ENCODE data around the gene KIF5C. TPM values are rescaled to one million over a fixed set of nuclear protein-coding genes. Genes with fewer than 3 reads are reported as not detected.

Gene KIF5C
- polyA plus RNA-seq, 2 donors, result 0.16 to 0.18 TPM

DNA sequence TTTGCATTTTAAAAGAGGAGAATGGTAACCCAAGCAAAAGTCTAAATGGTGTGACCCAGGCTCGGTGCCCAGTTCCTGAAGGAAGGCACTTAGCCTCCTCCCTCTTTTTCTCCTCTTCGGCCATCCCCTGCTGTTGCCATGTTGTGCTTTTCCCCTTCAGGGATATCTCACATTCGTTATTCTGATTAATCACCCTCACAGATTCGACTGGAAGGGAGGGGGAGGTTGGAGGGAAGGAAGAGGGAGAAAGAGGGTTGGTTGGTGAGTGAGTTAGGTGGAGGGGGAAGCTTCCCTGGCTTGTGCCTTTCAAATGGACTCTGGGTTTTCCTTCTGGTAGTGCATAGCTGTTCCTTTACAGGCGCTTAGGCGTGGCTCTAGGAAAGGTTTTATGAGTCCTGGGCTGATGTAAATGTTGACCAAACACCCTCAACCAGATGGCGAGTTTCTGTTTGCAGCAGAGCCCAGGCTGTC, 124.5 kb downstream of the KIF5C start:
- Histone ChIP-seq H3K4me1 (ENCODE audit: control insufficient read depth in 2 of 2, insufficient read depth in 2 of 2, low read length in 1 of 2) (peaks cover 0 to 2% of the 10 kb centered on the region in 2 donors), H3K4me3 (ENCODE audit: low read depth in 1 of 2, low read length in 2 of 2) (no peak overlapping the region), H3K27me3 (ENCODE audit: control insufficient read depth in 1 of 2, insufficient read depth in 2 of 2, low read length in 2 of 2) (no peaks in the 10 kb centered on the region), H3K9me3 (ENCODE audit: control insufficient read depth in 2 of 2, insufficient read depth in 1 of 2, low read depth in 1 of 2, low read length in 1 of 2) (no peaks in the 10 kb centered on the region), H3K27ac (ENCODE audit: low read depth in 2 of 2, low read length in 1 of 2) (no peak overlapping the region), H3K36me3 (ENCODE audit: control insufficient read depth in 2 of 2, insufficient read depth in 2 of 2, low read length in 1 of 2) (no peaks in the 10 kb centered on the region)
- WGBS, 2 donors, result 39 to 54% methylated on average over 7 of the region's 7 CpGs

- H3K27ac ChIP-seq (ENCODE audit: low read depth in 2 of 2, low read length in 1 of 2), result no peak overlapping the region
Measured at GRCh38 chr2:149000158-149000938, 125.3 kb downstream of the KIF5C start.

DNA sequence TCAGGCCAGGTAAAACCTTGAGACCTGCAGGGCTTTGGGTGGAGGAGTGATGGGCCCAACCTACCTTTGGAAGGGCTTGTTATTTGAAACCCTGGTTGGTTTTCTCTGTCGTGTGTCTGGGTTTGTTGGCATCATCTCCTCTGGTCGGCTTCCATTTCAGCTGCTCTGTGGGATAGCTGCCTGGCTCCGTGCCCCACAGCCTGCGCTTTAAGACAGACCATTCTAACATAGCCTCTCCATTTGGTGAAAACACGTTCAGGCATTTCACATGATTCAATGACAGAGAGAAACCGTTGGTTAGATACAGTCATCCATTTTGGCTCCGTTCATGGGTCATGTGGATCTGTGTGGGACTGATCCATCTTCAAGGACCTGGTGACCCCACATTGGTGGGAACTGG, 126.5 kb downstream of the KIF5C start:
- Histone ChIP-seq H3K36me3 (ENCODE audit: control insufficient read depth in 2 of 2, insufficient read depth in 2 of 2, low read length in 1 of 2) (no peaks in the 10 kb centered on the region), H3K27me3 (ENCODE audit: control insufficient read depth in 1 of 2, insufficient read depth in 2 of 2, low read length in 2 of 2) (no peaks in the 10 kb centered on the region), H3K27ac (ENCODE audit: low read depth in 2 of 2, low read length in 1 of 2) (no peak overlapping the region), H3K4me3 (ENCODE audit: low read depth in 1 of 2, low read length in 2 of 2) (no peak overlapping the region), H3K9me3 (ENCODE audit: control insufficient read depth in 2 of 2, insufficient read depth in 1 of 2, low read depth in 1 of 2, low read length in 1 of 2) (no peaks in the 10 kb centered on the region), H3K4me1 (ENCODE audit: control insufficient read depth in 2 of 2, insufficient read depth in 2 of 2, low read length in 1 of 2) (peaks cover 0 to 2% of the 10 kb centered on the region in 2 donors)
- WGBS, 2 donors, result 83 to 90% methylated on average over 7 of the region's 7 CpGs

More at GRCh38 chr2:149000158-149000938, 125.3 kb downstream of the KIF5C start:
- H3K4me3 ChIP-seq (ENCODE audit: low read depth in 1 of 2, low read length in 2 of 2), result no peak overlapping the region
- peaks cover 0 to 2% of the 10 kb centered on the region in 2 donors for H3K4me1 ChIP-seq (ENCODE audit: control insufficient read depth in 2 of 2, insufficient read depth in 2 of 2, low read length in 1 of 2)
- 62 to 67% methylated on average over 6 of the region's 6 CpGs for WGBS, 2 donors
- H3K36me3 ChIP-seq (ENCODE audit: control insufficient read depth in 2 of 2, insufficient read depth in 2 of 2, low read length in 1 of 2), result no peaks in the 10 kb centered on the region
- H3K9me3 ChIP-seq (ENCODE audit: control insufficient read depth in 2 of 2, insufficient read depth in 1 of 2, low read depth in 1 of 2, low read length in 1 of 2), result no peaks in the 10 kb centered on the region
- H3K27me3 ChIP-seq (ENCODE audit: control insufficient read depth in 1 of 2, insufficient read depth in 2 of 2, low read length in 2 of 2), result no peaks in the 10 kb centered on the region

GRCh38 chr2:149002378-149002890, 127.4 kb downstream of the KIF5C start:
- no peak overlapping the region for H3K4me3 ChIP-seq (ENCODE audit: low read depth in 1 of 2, low read length in 2 of 2)
- no peak overlapping the region for H3K27ac ChIP-seq (ENCODE audit: low read depth in 2 of 2, low read length in 1 of 2)
- peaks cover 0 to 2% of the 10 kb centered on the region in 2 donors for H3K4me1 ChIP-seq (ENCODE audit: control insufficient read depth in 2 of 2, insufficient read depth in 2 of 2, low read length in 1 of 2)
- 97% methylated on average over 14 of the region's 14 CpGs for WGBS, 2 donors
- H3K9me3 ChIP-seq (ENCODE audit: control insufficient read depth in 2 of 2, insufficient read depth in 1 of 2, low read depth in 1 of 2, low read length in 1 of 2), result no peaks in the 10 kb centered on the region
- H3K36me3 ChIP-seq (ENCODE audit: control insufficient read depth in 2 of 2, insufficient read depth in 2 of 2, low read length in 1 of 2), result no peaks in the 10 kb centered on the region
- H3K27me3 ChIP-seq (ENCODE audit: control insufficient read depth in 1 of 2, insufficient read depth in 2 of 2, low read length in 2 of 2), result no peaks in the 10 kb centered on the region

DNA sequence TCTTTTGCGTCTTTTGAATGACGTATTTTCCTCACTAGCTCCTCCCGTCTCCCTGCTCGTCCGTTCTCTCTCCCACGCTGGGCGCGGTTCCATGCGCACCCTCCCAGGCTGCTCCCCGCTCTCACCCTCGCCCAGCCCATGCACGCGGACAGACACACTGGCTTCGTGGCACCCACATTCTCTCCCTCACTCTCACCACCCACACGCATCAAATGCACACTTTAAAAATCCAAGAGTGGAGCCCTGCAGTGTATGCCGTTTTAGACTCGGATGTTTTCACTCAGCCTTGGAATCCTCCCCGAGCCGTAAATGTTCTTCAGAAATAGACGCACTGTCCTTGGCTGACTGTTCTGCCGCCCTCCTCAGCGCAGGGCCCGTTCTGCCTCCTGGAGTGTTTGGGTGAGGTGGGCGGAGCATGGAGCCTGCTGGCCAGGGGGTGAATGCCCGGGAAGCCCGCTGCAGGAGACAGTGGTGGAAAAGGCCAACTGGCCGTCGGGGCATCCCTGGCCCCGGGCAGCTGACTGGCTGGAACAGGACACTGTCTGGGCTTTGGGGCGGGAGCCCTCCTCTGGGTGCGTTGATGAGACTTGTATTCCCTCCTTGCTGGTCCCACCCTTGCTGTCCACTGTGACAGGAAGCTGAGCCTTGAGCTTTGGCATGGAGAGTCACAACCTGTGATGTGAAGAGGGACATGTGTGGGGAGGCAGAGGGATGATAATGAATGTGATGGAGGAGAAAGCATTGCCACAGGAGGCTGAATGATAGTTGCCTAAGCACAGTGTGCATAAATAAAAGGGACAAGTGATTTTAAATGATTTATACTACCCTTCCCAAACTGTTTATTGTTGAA, 128.1 kb downstream of the KIF5C start:
- no peaks in the 10 kb centered on the region for H3K36me3 ChIP-seq (ENCODE audit: control insufficient read depth in 2 of 2, insufficient read depth in 2 of 2, low read length in 1 of 2)
- 95% methylated on average over 31 of the region's 31 CpGs for WGBS, 2 donors
- no peak overlapping the region for H3K27ac ChIP-seq (ENCODE audit: low read depth in 2 of 2, low read length in 1 of 2)
- H3K9me3 ChIP-seq (ENCODE audit: control insufficient read depth in 2 of 2, insufficient read depth in 1 of 2, low read depth in 1 of 2, low read length in 1 of 2), result no peaks in the 10 kb centered on the region
- H3K4me3 ChIP-seq (ENCODE audit: low read depth in 1 of 2, low read length in 2 of 2), result no peak overlapping the region
- peaks cover 0 to 2% of the 10 kb centered on the region in 2 donors for H3K4me1 ChIP-seq (ENCODE audit: control insufficient read depth in 2 of 2, insufficient read depth in 2 of 2, low read length in 1 of 2)
- no peaks in the 10 kb centered on the region for H3K27me3 ChIP-seq (ENCODE audit: control insufficient read depth in 1 of 2, insufficient read depth in 2 of 2, low read length in 2 of 2)

GRCh38 chr2:149004836-149005235, 129.8 kb downstream of the KIF5C start:
- H3K27ac ChIP-seq (ENCODE audit: low read depth in 2 of 2, low read length in 1 of 2), result no peak overlapping the region
- no peaks in the 10 kb centered on the region for H3K27me3 ChIP-seq (ENCODE audit: control insufficient read depth in 1 of 2, insufficient read depth in 2 of 2, low read length in 2 of 2)
- 90 to 93% methylated on average over 3 of the region's 3 CpGs for WGBS, 2 donors
- no peaks in the 10 kb centered on the region for H3K9me3 ChIP-seq (ENCODE audit: control insufficient read depth in 2 of 2, insufficient read depth in 1 of 2, low read depth in 1 of 2, low read length in 1 of 2)
- no peak overlapping the region for H3K4me3 ChIP-seq (ENCODE audit: low read depth in 1 of 2, low read length in 2 of 2)
- no peaks in the 10 kb centered on the region for H3K4me1 ChIP-seq (ENCODE audit: control insufficient read depth in 2 of 2, insufficient read depth in 2 of 2, low read length in 1 of 2)
- no peaks in the 10 kb centered on the region for H3K36me3 ChIP-seq (ENCODE audit: control insufficient read depth in 2 of 2, insufficient read depth in 2 of 2, low read length in 1 of 2)

DNA sequence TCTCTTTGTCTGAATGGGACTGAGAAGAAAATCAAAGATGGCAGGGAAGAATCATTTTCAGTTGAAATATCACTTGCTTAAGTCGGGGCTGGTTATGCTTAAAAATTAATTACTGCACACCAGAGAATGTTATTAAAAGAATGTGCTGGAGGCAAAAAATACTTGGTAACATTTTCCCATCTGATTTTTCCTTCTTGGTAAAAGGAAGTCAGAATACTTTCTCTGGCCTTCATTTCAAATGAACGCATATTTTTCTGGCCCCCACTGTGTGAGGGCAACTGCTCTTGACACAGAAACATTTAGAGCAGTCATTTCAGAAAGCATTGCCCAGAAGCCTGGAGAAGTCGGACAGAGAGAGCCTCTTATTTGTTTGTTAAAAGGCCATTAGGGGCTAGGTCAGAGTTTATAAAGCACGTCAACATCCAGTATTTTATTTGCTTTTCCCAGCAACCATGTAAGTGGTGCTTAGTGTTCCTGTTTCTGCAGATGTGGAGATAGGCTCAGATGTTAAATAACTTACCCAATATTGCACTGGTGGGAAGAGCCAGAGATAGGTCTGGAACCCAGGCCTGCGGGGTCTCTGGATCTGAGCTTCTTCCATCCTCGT, 130.5 kb downstream of the KIF5C start:
- 69 to 72% methylated on average over 6 of the region's 6 CpGs for WGBS, 2 donors
- H3K4me3 ChIP-seq (ENCODE audit: low read depth in 1 of 2, low read length in 2 of 2), result no peak overlapping the region
- H3K27me3 ChIP-seq (ENCODE audit: control insufficient read depth in 1 of 2, insufficient read depth in 2 of 2, low read length in 2 of 2), result no peaks in the 10 kb centered on the region
- no peaks in the 10 kb centered on the region for H3K9me3 ChIP-seq (ENCODE audit: control insufficient read depth in 2 of 2, insufficient read depth in 1 of 2, low read depth in 1 of 2, low read length in 1 of 2)
- H3K27ac ChIP-seq (ENCODE audit: low read depth in 2 of 2, low read length in 1 of 2), result no peak overlapping the region
- H3K36me3 ChIP-seq (ENCODE audit: control insufficient read depth in 2 of 2, insufficient read depth in 2 of 2, low read length in 1 of 2), result no peaks in the 10 kb centered on the region
- H3K4me1 ChIP-seq (ENCODE audit: control insufficient read depth in 2 of 2, insufficient read depth in 2 of 2, low read length in 1 of 2), result no peaks in the 10 kb centered on the region

- H3K36me3 ChIP-seq (ENCODE audit: control insufficient read depth in 2 of 2, insufficient read depth in 2 of 2, low read length in 1 of 2), result no peaks in the 10 kb centered on the region
- H3K27ac ChIP-seq (ENCODE audit: low read depth in 2 of 2, low read length in 1 of 2), result no peak overlapping the region
- H3K4me3 ChIP-seq (ENCODE audit: low read depth in 1 of 2, low read length in 2 of 2), result no peak overlapping the region
- no peaks in the 10 kb centered on the region for H3K9me3 ChIP-seq (ENCODE audit: control insufficient read depth in 2 of 2, insufficient read depth in 1 of 2, low read depth in 1 of 2, low read length in 1 of 2)
- no peaks in the 10 kb centered on the region for H3K27me3 ChIP-seq (ENCODE audit: control insufficient read depth in 1 of 2, insufficient read depth in 2 of 2, low read length in 2 of 2)
- 54 to 59% methylated on average over 4 of the region's 4 CpGs for WGBS, 2 donors
- H3K4me1 ChIP-seq (ENCODE audit: control insufficient read depth in 2 of 2, insufficient read depth in 2 of 2, low read length in 1 of 2), result no peaks in the 10 kb centered on the region
Measured at GRCh38 chr2:149006883-149007543, 132.0 kb downstream of the KIF5C start.

DNA sequence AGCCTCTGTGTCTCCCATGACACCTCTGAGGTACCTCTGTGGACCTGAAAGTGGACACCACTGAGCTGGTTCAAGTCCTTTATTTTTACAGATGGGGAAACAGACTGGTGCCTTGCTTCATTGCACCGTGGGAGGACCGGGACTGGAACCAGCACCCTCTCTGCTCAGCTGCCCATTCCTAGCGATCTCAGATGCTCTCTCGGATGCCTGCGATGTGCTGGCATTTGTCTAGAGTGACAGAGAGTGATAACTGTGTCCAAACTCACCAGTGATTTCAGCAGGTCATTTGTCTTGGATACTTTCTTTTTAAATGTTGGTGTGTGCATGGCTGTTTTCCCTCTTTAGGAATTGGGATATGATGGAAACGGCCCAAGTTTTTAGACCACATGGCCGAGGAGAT, 133.4 kb downstream of the KIF5C start:
- no peaks in the 10 kb centered on the region for H3K27me3 ChIP-seq (ENCODE audit: control insufficient read depth in 1 of 2, insufficient read depth in 2 of 2, low read length in 2 of 2)
- H3K4me1 ChIP-seq (ENCODE audit: control insufficient read depth in 2 of 2, insufficient read depth in 2 of 2, low read length in 1 of 2), result no peaks in the 10 kb centered on the region
- no peak overlapping the region for H3K4me3 ChIP-seq (ENCODE audit: low read depth in 1 of 2, low read length in 2 of 2)
- 87 to 89% methylated on average over 7 of the region's 7 CpGs for WGBS, 2 donors
- H3K9me3 ChIP-seq (ENCODE audit: control insufficient read depth in 2 of 2, insufficient read depth in 1 of 2, low read depth in 1 of 2, low read length in 1 of 2), result no peaks in the 10 kb centered on the region
- H3K27ac ChIP-seq (ENCODE audit: low read depth in 2 of 2, low read length in 1 of 2), result no peak overlapping the region
- H3K36me3 ChIP-seq (ENCODE audit: control insufficient read depth in 2 of 2, insufficient read depth in 2 of 2, low read length in 1 of 2), result no peaks in the 10 kb centered on the region

All from esophagus (tissue), 2 donors.